ENCODE measurements around the gene DOCK7. TPM values are rescaled to one million over a fixed set of nuclear protein-coding genes. Genes with fewer than 3 reads are reported as not detected.

DOCK7 gene
- total RNA-seq, 6 experiments from 2014 or later = 93.3 to 115 (median 105) TPM

- TF ChIP-seq CTCF (IDR thresholded peaks at IDR 0.05) = no peak
- Mint-ChIP-seq H3K9me3 (no peaks in the 10 kb centered on the region), H3K4me1 (ENCODE audit: low read depth) (peaks cover 70% of the 10 kb centered on the region), H3K36me3 (ENCODE audit: low read depth) (no peaks in the 10 kb centered on the region), H3K4me3 (peak overlapping the region; percentile 96), H3K27ac (peak overlapping the region; percentile 89), H3K27me3 (ENCODE audit: insufficient read depth) (no peaks in the 10 kb centered on the region; the same call in 1 of the 2 replicates)
- peak; percentile 82 for DNase-seq
Measured at GRCh38 chr1:62689524-62689923, 1.3 kb upstream of the DOCK7 start.

GRCh38 chr1:62688687-62689085, 500 bp upstream of the DOCK7 start:
- H3K27ac Mint-ChIP-seq = peak overlapping the region; percentile 88
- H3K4me1 Mint-ChIP-seq (ENCODE audit: low read depth) = peaks cover 75% of the 10 kb centered on the region
- no peak for TF ChIP-seq CTCF (IDR thresholded peaks at IDR 0.05)
- H3K36me3 Mint-ChIP-seq (ENCODE audit: low read depth) = no peaks in the 10 kb centered on the region
- H3K4me3 Mint-ChIP-seq = peak overlapping the region; percentile 96
- no peaks in the 10 kb centered on the region for H3K9me3 Mint-ChIP-seq
- DNase-seq = peak; percentile 20
- H3K27me3 Mint-ChIP-seq (ENCODE audit: insufficient read depth) = no peaks in the 10 kb centered on the region; the same call in 1 of the 2 replicates

- Mint-ChIP-seq H3K4me3 (peak overlapping the region; percentile 94), H3K36me3 (ENCODE audit: low read depth) (no peaks in the 10 kb centered on the region), H3K27me3 (ENCODE audit: insufficient read depth) (no peaks in the 10 kb centered on the region; the same call in 1 of the 2 replicates), H3K4me1 (ENCODE audit: low read depth) (peaks cover 64% of the 10 kb centered on the region), H3K27ac (peak overlapping the region; percentile 83), H3K9me3 (no peaks in the 10 kb centered on the region)
- DNase-seq = peak; percentile 21
- 0 out of 2 replicates have a peak, but pooled peaks have one; percentile 11 for TF ChIP-seq CTCF (IDR thresholded peaks at IDR 0.05)
Measured at GRCh38 chr1:62687421-62687902, 724 bp downstream of the DOCK7 start.

GRCh38 chr1:62686822-62687221, 1.4 kb downstream of the DOCK7 start:
- no peaks in the 10 kb centered on the region for H3K36me3 Mint-ChIP-seq (ENCODE audit: low read depth)
- peak overlapping the region; percentile 94 for H3K4me3 Mint-ChIP-seq
- peak overlapping the region; percentile 83 for H3K27ac Mint-ChIP-seq
- DNase-seq = no peak
- no peaks in the 10 kb centered on the region for H3K9me3 Mint-ChIP-seq
- no peak for TF ChIP-seq CTCF (IDR thresholded peaks at IDR 0.05)
- H3K27me3 Mint-ChIP-seq (ENCODE audit: insufficient read depth) = no peaks in the 10 kb centered on the region; the same call in 1 of the 2 replicates
- H3K4me1 Mint-ChIP-seq (ENCODE audit: low read depth) = peaks cover 62% of the 10 kb centered on the region

- peak; percentile 12 for DNase-seq
- Mint-ChIP-seq H3K9me3 (no peaks in the 10 kb centered on the region), H3K4me3 (peak overlapping the region; percentile 73), H3K27ac (peak overlapping the region; percentile 38), H3K4me1 (ENCODE audit: low read depth) (peaks cover 49% of the 10 kb centered on the region), H3K36me3 (ENCODE audit: low read depth) (no peaks in the 10 kb centered on the region), H3K27me3 (ENCODE audit: insufficient read depth) (no peaks in the 10 kb centered on the region; the same call in 1 of the 2 replicates)
- no peak for TF ChIP-seq CTCF (IDR thresholded peaks at IDR 0.05)
Measured at GRCh38 chr1:62685431-62685859, 2.7 kb downstream of the DOCK7 start.

All from HFFc6 (cell line).